Coronary artery (tissue), 2 donors: ENCODE data around the gene CFAP65.

Experiments used
- DNase-seq: peaks from one replicate; pipeline ENCODE4 v3.0.0-alpha.2; 2017; ENCODE audit warnings: low spot score
- H3K27ac ChIP-seq, 2 donors: fragments of 200-600 bp; sonication (generic); one replicate each; pipeline ENCODE4 v1.5.1; 2016 to 2019
- H3K4me3 ChIP-seq: fragments of 200-600 bp; sonication (generic); 2 replicates; pipeline ENCODE4 v1.5.1; 2016; ENCODE audit warnings: mild to moderate bottlenecking, moderate library complexity
- TF ChIP-seq, protein P1 (sequence below): fragments of 200-600 bp; sonication (generic); IDR thresholded peaks from one replicate; pipeline ENCODE4 v1.5.1; 2019; ENCODE audit warnings: antibody characterized with exemption

CFAP65 gene

DNA sequence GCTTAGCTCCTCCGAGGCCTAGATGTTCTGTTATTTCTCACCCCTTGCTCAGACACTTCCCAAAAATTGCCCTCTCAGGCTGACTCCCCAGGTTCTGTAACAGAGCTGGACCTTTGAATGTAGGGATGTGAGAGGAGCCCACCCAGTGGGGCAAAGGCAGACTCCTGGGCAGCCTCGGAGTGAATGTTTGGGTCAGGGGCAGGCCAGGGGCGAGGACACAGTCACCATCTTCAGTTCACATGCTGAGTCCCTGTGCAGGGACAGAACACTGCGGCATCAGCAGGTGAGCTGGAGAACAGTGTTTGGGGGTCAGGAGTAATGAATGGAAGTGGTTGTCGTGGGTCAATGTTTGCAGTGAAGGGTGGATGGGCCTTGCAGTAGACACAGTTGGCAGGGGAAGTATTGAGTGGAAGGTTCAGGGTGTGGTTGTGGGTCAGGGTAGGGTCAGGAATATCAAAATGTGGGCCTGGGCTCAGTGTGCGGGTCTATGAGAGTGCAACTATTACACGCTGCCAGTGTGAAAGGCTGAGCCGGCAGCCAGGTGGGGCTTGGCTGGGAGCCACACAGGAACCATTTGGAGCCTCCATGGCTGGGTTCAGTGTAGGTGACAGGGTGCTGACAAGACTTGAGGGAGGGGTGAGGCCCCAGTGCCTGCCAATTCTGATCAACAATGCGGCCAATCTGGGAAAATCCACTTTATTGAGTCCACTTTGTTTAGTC lies 15.0 kb upstream of the CFAP65 start:
- DNase-seq: no peak
- TF ChIP-seq, protein P1, sequence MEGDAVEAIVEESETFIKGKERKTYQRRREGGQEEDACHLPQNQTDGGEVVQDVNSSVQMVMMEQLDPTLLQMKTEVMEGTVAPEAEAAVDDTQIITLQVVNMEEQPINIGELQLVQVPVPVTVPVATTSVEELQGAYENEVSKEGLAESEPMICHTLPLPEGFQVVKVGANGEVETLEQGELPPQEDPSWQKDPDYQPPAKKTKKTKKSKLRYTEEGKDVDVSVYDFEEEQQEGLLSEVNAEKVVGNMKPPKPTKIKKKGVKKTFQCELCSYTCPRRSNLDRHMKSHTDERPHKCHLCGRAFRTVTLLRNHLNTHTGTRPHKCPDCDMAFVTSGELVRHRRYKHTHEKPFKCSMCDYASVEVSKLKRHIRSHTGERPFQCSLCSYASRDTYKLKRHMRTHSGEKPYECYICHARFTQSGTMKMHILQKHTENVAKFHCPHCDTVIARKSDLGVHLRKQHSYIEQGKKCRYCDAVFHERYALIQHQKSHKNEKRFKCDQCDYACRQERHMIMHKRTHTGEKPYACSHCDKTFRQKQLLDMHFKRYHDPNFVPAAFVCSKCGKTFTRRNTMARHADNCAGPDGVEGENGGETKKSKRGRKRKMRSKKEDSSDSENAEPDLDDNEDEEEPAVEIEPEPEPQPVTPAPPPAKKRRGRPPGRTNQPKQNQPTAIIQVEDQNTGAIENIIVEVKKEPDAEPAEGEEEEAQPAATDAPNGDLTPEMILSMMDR: no peak
- Histone ChIP-seq H3K27ac (no peak overlapping the region), H3K4me3 (no peak overlapping the region)

DNA sequence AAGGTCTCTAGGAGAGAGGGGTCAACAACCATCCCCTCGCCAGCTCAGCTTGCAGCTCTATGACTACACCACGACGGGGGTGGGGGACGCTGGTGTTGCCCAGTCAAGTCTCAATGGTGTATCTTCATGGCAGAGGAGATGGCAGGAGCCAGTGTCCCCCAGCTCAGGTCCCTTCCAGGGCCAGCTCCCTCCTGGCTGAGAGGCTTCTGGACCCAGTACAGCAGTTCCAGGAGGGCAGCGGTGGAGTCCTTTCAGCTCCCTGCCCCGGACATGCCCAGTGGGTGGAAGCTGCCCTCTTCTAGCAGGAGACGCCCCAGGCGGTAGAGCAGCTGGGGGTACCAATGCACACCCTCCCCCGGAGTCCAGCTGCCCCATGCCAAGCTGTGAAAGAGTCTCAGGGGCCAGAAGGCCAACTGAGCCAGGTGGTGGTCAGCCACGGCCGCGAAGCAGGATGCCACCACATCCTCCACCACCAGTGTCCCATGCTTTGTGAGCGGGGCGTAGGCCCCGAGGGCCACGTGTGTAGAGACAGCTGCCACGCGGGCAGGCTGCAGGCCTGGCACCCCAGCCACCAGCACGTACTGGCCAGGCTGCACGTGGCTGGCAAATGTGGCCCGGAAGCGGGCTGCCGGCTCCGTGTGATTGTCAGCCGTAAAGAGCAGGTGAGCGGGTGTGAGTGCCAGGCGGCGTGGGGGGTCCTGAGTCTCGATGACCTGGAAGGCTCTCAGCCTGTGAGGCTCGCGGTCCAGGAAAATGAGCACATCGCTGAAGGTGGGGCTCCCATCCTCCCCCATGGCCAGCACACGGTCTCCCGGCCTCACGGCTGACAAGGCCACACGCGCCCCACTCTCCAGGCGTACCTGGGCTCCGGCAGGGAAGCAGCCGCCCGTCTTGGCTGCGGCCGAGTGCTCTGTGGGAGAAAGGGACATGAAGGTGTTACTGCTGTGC lies 13.9 kb upstream of the CFAP65 start:
- Histone ChIP-seq H3K27ac (no peak overlapping the region), H3K4me3 (no peak overlapping the region)
- DNase-seq: no peak
- TF ChIP-seq, protein P1: no peak

DNA sequence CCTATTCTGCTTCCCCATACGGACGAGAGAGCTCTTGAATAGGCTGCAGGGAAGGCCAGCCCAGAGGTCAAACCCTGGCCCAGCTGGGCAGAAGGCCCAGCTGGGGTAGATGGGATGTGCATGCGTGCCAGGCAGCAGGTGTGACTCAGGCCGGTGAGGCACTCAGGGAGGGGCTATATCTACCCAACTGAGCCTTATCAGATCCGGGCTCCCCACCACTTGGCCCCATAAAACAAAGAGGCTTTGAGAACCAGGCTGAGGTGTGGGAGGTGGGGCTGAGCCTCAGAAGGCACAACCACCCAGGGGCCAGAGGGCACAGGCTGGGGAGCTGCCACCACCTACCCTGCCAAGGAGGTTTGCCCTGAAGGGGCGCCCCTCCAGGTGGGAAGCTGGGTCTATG lies 8.0 kb upstream of the CFAP65 start:
- TF ChIP-seq, protein P1: no peak
- H3K4me3 ChIP-seq: no peak overlapping the region

DNA sequence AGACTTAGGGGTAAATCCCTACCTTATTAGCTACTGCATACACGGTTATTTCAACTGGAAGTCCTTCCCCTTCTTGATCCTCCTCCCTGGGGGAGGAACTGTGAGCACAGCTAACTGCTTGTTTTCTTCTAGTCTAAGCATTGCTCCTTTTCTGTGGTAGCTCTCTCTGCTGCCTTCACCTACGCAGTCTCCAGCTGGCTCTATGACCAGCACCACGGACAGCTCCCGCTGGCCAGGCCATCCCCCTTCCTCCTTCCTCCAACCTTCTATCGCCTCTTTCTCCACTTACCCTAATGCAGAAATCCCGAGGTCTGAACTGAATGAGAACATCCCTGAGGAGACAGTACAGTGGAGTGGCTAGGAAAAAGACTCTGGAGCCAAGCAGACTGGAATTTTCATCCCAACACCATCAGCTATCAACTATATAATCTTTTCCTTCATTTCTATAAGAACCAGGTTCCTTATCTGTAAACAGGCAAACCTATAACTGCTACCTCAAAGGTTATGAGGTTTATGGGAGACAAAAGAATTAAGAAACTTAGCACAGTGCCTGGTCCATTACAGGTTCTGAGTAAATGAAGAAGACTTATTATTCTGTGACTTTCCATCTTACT lies 4.7 kb upstream of the CFAP65 start:
- DNase-seq: no peak
- TF ChIP-seq, protein P1: no peak
- Histone ChIP-seq H3K4me3 (no peak overlapping the region), H3K27ac (no peak overlapping the region)

More for the DNA sequence above, 8.0 kb upstream of the CFAP65 start:
- H3K27ac ChIP-seq: no peak overlapping the region
- DNase-seq: no peak

DNA sequence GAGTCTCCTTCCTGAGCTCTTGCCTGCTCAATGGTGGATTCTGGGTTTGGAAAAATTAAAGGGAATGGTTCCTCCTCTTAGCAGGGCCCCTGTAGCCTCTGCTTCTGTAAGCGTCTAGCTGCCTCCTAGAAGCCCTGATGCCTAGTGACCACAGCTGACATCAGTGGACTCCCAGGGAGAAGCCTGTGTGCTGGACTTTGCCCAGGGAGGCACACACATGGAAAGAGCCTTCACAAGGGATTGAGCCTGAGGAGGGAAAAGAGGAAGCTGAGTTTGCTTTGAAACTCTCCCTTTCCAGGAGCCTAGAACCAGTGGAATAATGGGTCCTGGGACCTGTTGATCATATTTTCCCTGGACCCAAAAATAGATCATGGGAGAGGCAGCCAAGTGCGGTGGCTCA lies 1.4 kb upstream of the CFAP65 start:
- Histone ChIP-seq H3K27ac (no peak overlapping the region), H3K4me3 (no peak overlapping the region)
- TF ChIP-seq, protein P1: no peak
- DNase-seq: no peak

DNA sequence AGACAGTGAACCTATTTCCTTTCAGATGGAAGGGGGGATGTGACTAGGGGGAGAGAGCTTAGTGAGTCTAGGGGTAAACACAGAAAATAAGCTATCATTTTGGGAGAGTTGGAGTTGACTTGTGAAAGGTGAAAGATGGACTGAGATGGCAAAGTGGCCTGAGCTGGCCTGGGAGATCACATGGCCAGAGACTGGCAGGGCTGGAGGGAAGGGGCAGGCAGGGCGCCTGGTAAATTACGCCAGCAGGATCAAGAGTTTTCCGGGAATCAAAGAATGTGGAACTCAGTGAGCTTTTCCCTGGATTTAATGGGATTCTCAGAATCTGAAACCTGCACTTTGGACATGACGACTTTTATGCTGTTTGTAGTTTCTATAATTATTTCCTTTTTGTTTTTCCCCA lies 841 bp upstream of the CFAP65 start:
- Histone ChIP-seq H3K27ac (no peak overlapping the region), H3K4me3 (no peak overlapping the region)
- DNase-seq: no peak
- TF ChIP-seq, protein P1: no peak
